ENCODE measurements around the gene UPK1A.
A peak's percentile ranks its signal among the peaks of the same experiment; 100 is the strongest.

Gene UPK1A

GRCh38 chr19:35718345-35719041, 52.2 kb downstream of the UPK1A start:
- CTCF ChIA-PET: no interaction called here

GRCh38 chr19:35719402-35720162, 53.3 kb downstream of the UPK1A start:
- DNase-seq (ENCODE audit: extremely low spot score): no peak
- POLR2A ChIA-PET: interaction anchor here (1.0 to 2.2 kb wide), 4 partner anchors 21 to 75 kb away, joined by 3 to 10 read pairs (median 8); partner anchors contain the start of genes LIN37, PSENEN and U2AF1L4
- CTCF ChIA-PET: no interaction called here
- no peak for TF ChIP-seq BHLHE40 (IDR thresholded peaks at IDR 0.05; ENCODE audit: borderline replicate concordance)

More at GRCh38 chr19:35718345-35719041, 52.2 kb downstream of the UPK1A start:
- POLR2A ChIA-PET: interaction anchor here (1.0 to 2.2 kb wide), 4 partner anchors 22 to 73 kb away, joined by 3 to 10 read pairs (median 8); partner anchors contain the start of genes LIN37, PSENEN and U2AF1L4
- peak; percentile 30 for DNase-seq (ENCODE audit: extremely low spot score)
- no peak for TF ChIP-seq FOXK2 (IDR thresholded peaks at IDR 0.05)
- no peak for TF ChIP-seq L3MBTL2 (conservative IDR thresholded peaks at IDR 0.05)
- no peak for TF ChIP-seq TARDBP (IDR thresholded peaks at IDR 0.05)
- no peak for TF ChIP-seq CTBP1 (IDR thresholded peaks at IDR 0.05; ENCODE audit: borderline replicate concordance)
- no peak for TF ChIP-seq LEF1 (IDR thresholded peaks at IDR 0.05; ENCODE audit: borderline replicate concordance)
- no peak for TF ChIP-seq SP1 (IDR thresholded peaks at IDR 0.05)
- no peak for TF ChIP-seq HDGF (IDR thresholded peaks at IDR 0.05; ENCODE audit: borderline replicate concordance)
- no peak for TF ChIP-seq FOXA1 (IDR thresholded peaks at IDR 0.05)
- TF ChIP-seq ARNT (IDR thresholded peaks at IDR 0.05): no peak

GRCh38 chr19:35720163-35720524, 53.8 kb downstream of the UPK1A start:
- ChIA-PET POLR2A (interaction anchor here (2.2 to 2.5 kb wide), 2 partner anchors 20 to 25 kb away, joined by 10 read pairs; partner anchors contain the start of genes PSENEN and U2AF1L4), CTCF (no interaction called here)
- no peak for TF ChIP-seq ZNF384 (IDR thresholded peaks at IDR 0.05)
- TF ChIP-seq L3MBTL2 (conservative IDR thresholded peaks at IDR 0.05): no peak
- no peak for TF ChIP-seq FOXK2 (IDR thresholded peaks at IDR 0.05)
- no peak for TF ChIP-seq CTBP1 (IDR thresholded peaks at IDR 0.05; ENCODE audit: borderline replicate concordance)
- TF ChIP-seq NFRKB (IDR thresholded peaks at IDR 0.05): no peak
- no peak for TF ChIP-seq ELF4 (IDR thresholded peaks at IDR 0.05)
- no peak for TF ChIP-seq TARDBP (IDR thresholded peaks at IDR 0.05)
- no peak for DNase-seq (ENCODE audit: extremely low spot score)

- POLR2A ChIA-PET: interaction anchor here (0.6 to 2.5 kb wide), 2 partner anchors 20 to 28 kb away, joined by 3 to 10 read pairs; no protein-coding TSS in a partner anchor
- DNase-seq (ENCODE audit: extremely low spot score): no peak
- CTCF ChIA-PET: no interaction called here
- TF ChIP-seq FOXK2 (IDR thresholded peaks at IDR 0.05) (no peak), ARNT (IDR thresholded peaks at IDR 0.05) (no peak), ELF4 (IDR thresholded peaks at IDR 0.05) (no peak), PKNOX1 (IDR thresholded peaks at IDR 0.05) (no peak), L3MBTL2 (conservative IDR thresholded peaks at IDR 0.05) (no peak), FOXM1 (IDR thresholded peaks at IDR 0.05; ENCODE audit: borderline replicate concordance) (no peak), BHLHE40 (IDR thresholded peaks at IDR 0.05; ENCODE audit: borderline replicate concordance) (no peak), LEF1 (IDR thresholded peaks at IDR 0.05; ENCODE audit: borderline replicate concordance) (no peak), SUZ12 (IDR thresholded peaks at IDR 0.05) (no peak), CTBP1 (IDR thresholded peaks at IDR 0.05; ENCODE audit: borderline replicate concordance) (no peak)
These were observed 54.3 kb downstream of the UPK1A start for GRCh38 chr19:35720648-35721047.

- no peak for TF ChIP-seq FOXA1 (IDR thresholded peaks at IDR 0.05)
- no peak for TF ChIP-seq TARDBP (IDR thresholded peaks at IDR 0.05)
- no peak for TF ChIP-seq LEF1 (IDR thresholded peaks at IDR 0.05; ENCODE audit: borderline replicate concordance)
- TF ChIP-seq ARNT (IDR thresholded peaks at IDR 0.05): no peak
- no peak for TF ChIP-seq NFRKB (IDR thresholded peaks at IDR 0.05)
- TF ChIP-seq L3MBTL2 (conservative IDR thresholded peaks at IDR 0.05): no peak
- CTCF ChIA-PET: no interaction called here
- POLR2A ChIA-PET: interaction anchor here (0.6 to 2.5 kb wide), 3 partner anchors 19 to 29 kb away, joined by 3 to 10 read pairs (median 3); partner anchors contain the start of gene LIN37
- DNase-seq (ENCODE audit: extremely low spot score): no peak
These were observed 55.1 kb downstream of the UPK1A start for GRCh38 chr19:35721374-35721773.

- POLR2A ChIA-PET: interaction anchor here (1.2 to 2.5 kb wide), 2 partner anchors 18 to 26 kb away, joined by 3 to 10 read pairs; partner anchors contain the start of gene LIN37
- CTCF ChIA-PET: no interaction called here
- no peak for TF ChIP-seq LEF1 (IDR thresholded peaks at IDR 0.05; ENCODE audit: borderline replicate concordance)
- TF ChIP-seq ELF4 (IDR thresholded peaks at IDR 0.05): no peak
- TF ChIP-seq ZNF384 (IDR thresholded peaks at IDR 0.05): no peak
- no peak for TF ChIP-seq L3MBTL2 (conservative IDR thresholded peaks at IDR 0.05)
- TF ChIP-seq FOXM1 (IDR thresholded peaks at IDR 0.05; ENCODE audit: borderline replicate concordance): no peak
- no peak for TF ChIP-seq BHLHE40 (IDR thresholded peaks at IDR 0.05; ENCODE audit: borderline replicate concordance)
- TF ChIP-seq CTBP1 (IDR thresholded peaks at IDR 0.05; ENCODE audit: borderline replicate concordance): no peak
- TF ChIP-seq FOXA1 (IDR thresholded peaks at IDR 0.05): no peak
- TF ChIP-seq SUZ12 (IDR thresholded peaks at IDR 0.05): no peak
- TF ChIP-seq SP1 (IDR thresholded peaks at IDR 0.05): no peak
- TF ChIP-seq TARDBP (IDR thresholded peaks at IDR 0.05): no peak
- TF ChIP-seq FOXK2 (IDR thresholded peaks at IDR 0.05): no peak
- TF ChIP-seq NFRKB (IDR thresholded peaks at IDR 0.05): no peak
- no peak for TF ChIP-seq PKNOX1 (IDR thresholded peaks at IDR 0.05)
- TF ChIP-seq ARNT (IDR thresholded peaks at IDR 0.05): no peak
- TF ChIP-seq HDGF (IDR thresholded peaks at IDR 0.05; ENCODE audit: borderline replicate concordance): no peak
- no peak for DNase-seq (ENCODE audit: extremely low spot score)
These were observed 56.1 kb downstream of the UPK1A start for GRCh38 chr19:35722461-35722860.
